GM10248 (cell line): ENCODE results near the gene WNT8A.
"Not testable (repeated sequence)": the region's sequence is repeated elsewhere in the genome, so short reads cannot be mapped to it uniquely, and the experiment has no call there.

ENCODE experiments used
- CTCF ChIA-PET: fragments of 300-600 bp; sonication (Branson Sonifier 250); formaldehyde crosslinking; extraction: SDS; loops from one replicate; lab custom pipeline; 2021; ENCODE audit warnings: antibody characterized with exemption; lab: Yijun Ruan, JAX
- POLR2A ChIA-PET: fragments of 350-650 bp; sonication (Branson Sonifier 250); formaldehyde crosslinking; extraction: SDS; loops from one replicate; lab custom pipeline; 2020; ENCODE audit warnings: antibody characterized with exemption; lab: Yijun Ruan, JAX
- DNase-seq: peaks from one replicate; pipeline ENCODE4 v3.0.0; 2012; ENCODE audit errors: extremely low spot score
- TF ChIP-seq, protein P1 (sequence below): IDR thresholded peaks from 2 replicates; pipeline ENCODE4 v1.5.1; 2012; ENCODE audit warnings: mild to moderate bottlenecking, low read depth; ENCODE audit errors: extremely low read depth, missing control alignments, control extremely low read depth

WNT8A gene

GRCh38 chr5:138051441-138052296 lies 32.2 kb upstream of the WNT8A start:
- DNase-seq = no peak
- ChIA-PET CTCF (interaction anchor here (1.1 to 5.0 kb wide), 4 partner anchors 15 to 39 kb away, joined by 3 to 30 read pairs (median 4); no protein-coding TSS in a partner anchor), POLR2A (no interaction called here)
- TF ChIP-seq, protein P1, sequence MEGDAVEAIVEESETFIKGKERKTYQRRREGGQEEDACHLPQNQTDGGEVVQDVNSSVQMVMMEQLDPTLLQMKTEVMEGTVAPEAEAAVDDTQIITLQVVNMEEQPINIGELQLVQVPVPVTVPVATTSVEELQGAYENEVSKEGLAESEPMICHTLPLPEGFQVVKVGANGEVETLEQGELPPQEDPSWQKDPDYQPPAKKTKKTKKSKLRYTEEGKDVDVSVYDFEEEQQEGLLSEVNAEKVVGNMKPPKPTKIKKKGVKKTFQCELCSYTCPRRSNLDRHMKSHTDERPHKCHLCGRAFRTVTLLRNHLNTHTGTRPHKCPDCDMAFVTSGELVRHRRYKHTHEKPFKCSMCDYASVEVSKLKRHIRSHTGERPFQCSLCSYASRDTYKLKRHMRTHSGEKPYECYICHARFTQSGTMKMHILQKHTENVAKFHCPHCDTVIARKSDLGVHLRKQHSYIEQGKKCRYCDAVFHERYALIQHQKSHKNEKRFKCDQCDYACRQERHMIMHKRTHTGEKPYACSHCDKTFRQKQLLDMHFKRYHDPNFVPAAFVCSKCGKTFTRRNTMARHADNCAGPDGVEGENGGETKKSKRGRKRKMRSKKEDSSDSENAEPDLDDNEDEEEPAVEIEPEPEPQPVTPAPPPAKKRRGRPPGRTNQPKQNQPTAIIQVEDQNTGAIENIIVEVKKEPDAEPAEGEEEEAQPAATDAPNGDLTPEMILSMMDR = no peak

GRCh38 chr5:138052718-138053117 lies 31.1 kb upstream of the WNT8A start:
- POLR2A ChIA-PET = interaction anchor here (0.6 kb wide), 1 partner anchor 301 kb away, joined by 4 read pairs; no protein-coding TSS in a partner anchor
- CTCF ChIA-PET = interaction anchor here (1.1 to 5.0 kb wide), 5 partner anchors 13 to 38 kb away, joined by 3 to 30 read pairs (median 4); no protein-coding TSS in a partner anchor

DNA sequence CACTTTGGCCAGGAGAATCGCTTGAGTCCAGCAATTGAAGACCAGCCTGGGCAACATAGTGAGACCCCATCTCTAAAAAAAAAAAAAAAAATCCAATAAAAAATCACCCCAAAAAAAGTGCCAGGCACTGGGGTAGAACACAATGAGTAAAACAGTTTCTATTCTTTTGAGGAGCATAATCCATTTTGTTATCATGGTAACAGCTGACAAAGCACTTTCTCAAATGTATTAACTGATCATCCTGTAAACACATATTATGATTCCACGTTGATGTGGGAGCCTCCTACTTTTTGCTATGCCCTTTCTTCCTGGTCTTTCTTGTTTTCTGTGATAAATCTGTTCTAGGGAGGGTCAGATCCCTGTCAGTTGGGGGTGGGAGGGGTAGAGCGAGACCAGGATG lies 30.3 kb upstream of the WNT8A start:
- TF ChIP-seq, protein P1 = no peak
- ChIA-PET CTCF (interaction anchor here (1.4 to 5.0 kb wide), 4 partner anchors 14 to 80 kb away, joined by 3 to 30 read pairs (median 17); no protein-coding TSS in a partner anchor), POLR2A (no interaction called here)
- no peak for DNase-seq

More at GRCh38 chr5:138052718-138053117, 31.1 kb upstream of the WNT8A start:
- not testable (repeated sequence) for DNase-seq

GRCh38 chr5:138054206-138054605 lies 29.6 kb upstream of the WNT8A start:
- TF ChIP-seq, protein P1 = no peak
- ChIA-PET CTCF (interaction anchor here (1.2 to 5.0 kb wide), 5 partner anchors 14 to 80 kb away, joined by 3 to 30 read pairs (median 16); no protein-coding TSS in a partner anchor), POLR2A (no interaction called here)
- peak; percentile 37 for DNase-seq

- CTCF ChIA-PET = interaction anchor here (1.2 to 5.0 kb wide), 4 partner anchors 14 to 22 kb away, joined by 3 to 30 read pairs (median 17); no protein-coding TSS in a partner anchor
- POLR2A ChIA-PET = no interaction called here
- DNase-seq = no peak
- TF ChIP-seq, protein P1 = no peak
Observed at GRCh38 chr5:138054847-138055558, 28.8 kb upstream of the WNT8A start.

DNA sequence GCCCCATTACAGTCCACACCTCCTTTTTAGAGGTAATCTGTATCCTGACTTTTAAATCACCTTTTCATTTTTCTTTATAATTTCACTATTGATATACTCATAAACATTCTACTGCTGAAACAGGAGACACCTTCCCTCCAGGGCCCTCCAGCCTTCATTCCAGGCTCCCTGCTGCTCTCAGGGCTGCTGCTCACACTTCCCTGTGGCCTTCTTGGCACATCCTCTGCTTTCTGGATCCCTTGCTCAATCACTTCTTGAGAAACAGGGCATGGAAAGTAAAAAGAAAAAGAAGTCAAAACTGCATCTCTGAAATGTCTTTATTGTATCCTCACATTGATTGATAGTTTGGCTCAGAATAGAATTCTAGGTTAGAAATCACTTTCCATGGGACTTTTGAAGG lies 19.3 kb upstream of the WNT8A start:
- TF ChIP-seq, protein P1 = no peak
- ChIA-PET CTCF (interaction anchor here (0.7 to 9.9 kb wide), 15 partner anchors 13 to 435 kb away, joined by 3 to 165 read pairs (median 5); partner anchors contain the start of gene FAM13B), POLR2A (interaction anchor here (0.6 kb wide), 1 partner anchor 1288 kb away, joined by 4 read pairs; no protein-coding TSS in a partner anchor)
- DNase-seq = no peak
